GM12865 (cell line): Measurements from ENCODE around the gene USP24.
"Not testable (repeated sequence)": the region's sequence is repeated elsewhere in the genome, so short reads cannot be mapped to it uniquely, and the experiment has no call there.

Source experiments
- DNase-seq: peaks from one replicate; pipeline ENCODE4 v3.0.0; 2010; ENCODE audit warnings: low read depth
- H3K4me3 ChIP-seq: 2 replicates; pipeline ENCODE4 v1.5.1; 2011; ENCODE audit warnings: mild to moderate bottlenecking, low read depth, low read length, control low read depth
- CTCF ChIP-seq: IDR thresholded peaks from 2 replicates; pipeline ENCODE4 v1.5.1; 2011; ENCODE audit warnings: low read length, control low read depth, low read depth, inconsistent platforms; ENCODE audit not compliant: insufficient read depth; ENCODE audit errors: missing control alignments

USP24 gene

GRCh38 chr1:55211863-55212262 is 3.3 kb downstream of the USP24 start:
- DNase-seq: peak; percentile 57
- TF ChIP-seq CTCF: no peak
- peak overlapping the region; percentile 99 for H3K4me3 ChIP-seq

- peak; percentile 27 for DNase-seq
- TF ChIP-seq CTCF: no peak
- H3K4me3 ChIP-seq: peak overlapping the region; percentile 99
Observed at GRCh38 chr1:55210990-55211801, 4.0 kb downstream of the USP24 start.

- DNase-seq: peak; percentile 59
Observed at GRCh38 chr1:55209247-55209646, 5.9 kb downstream of the USP24 start.

GRCh38 chr1:55206210-55206609 is 9.0 kb downstream of the USP24 start:
- TF ChIP-seq CTCF: no peak
- DNase-seq: no peak
- H3K4me3 ChIP-seq: no peak overlapping the region

More at GRCh38 chr1:55209247-55209646, 5.9 kb downstream of the USP24 start:
- no peak overlapping the region for H3K4me3 ChIP-seq
- TF ChIP-seq CTCF: no peak

GRCh38 chr1:55204997-55205396 is 10.2 kb downstream of the USP24 start:
- peak; percentile 72 for DNase-seq
- TF ChIP-seq CTCF: no peak
- H3K4me3 ChIP-seq: no peak overlapping the region

- TF ChIP-seq CTCF: no peak
- no peak overlapping the region for H3K4me3 ChIP-seq
Observed at GRCh38 chr1:55203064-55203463, 12.1 kb downstream of the USP24 start.

GRCh38 chr1:55200667-55201066 is 14.5 kb downstream of the USP24 start:
- no peak for DNase-seq
- TF ChIP-seq CTCF: no peak
- H3K4me3 ChIP-seq: no peak overlapping the region

More at GRCh38 chr1:55203064-55203463, 12.1 kb downstream of the USP24 start:
- DNase-seq: no peak

- not testable (repeated sequence) for DNase-seq, H3K4me3 ChIP-seq
Observed at GRCh38 chr1:55199735-55200134, 15.4 kb downstream of the USP24 start.
